HepG2 (cell line): ENCODE results near the gene CACNA1I. TPM values are rescaled to one million over a fixed set of nuclear protein-coding genes. Genes with fewer than 3 reads are reported as not detected.

ENCODE experiments used
- ATAC-seq: fragments of 200-7000 bp; cut with Tn5 transposase; 3 replicates; pipeline ENCODE4 v1.9.1; 2020; ENCODE audit warnings: mild to moderate bottlenecking, moderate library complexity
- BruUV-seq: library from RNA; stranded (reverse); fragments of 400-500 nt; replicated peaks from 2 replicates; lab custom pipeline; 2021; lab: Mats Ljungman, UMichigan
- CTCF ChIA-PET: fragments of 300-600 bp; formaldehyde crosslinking; extraction: SDS; loops from one replicate; lab custom pipeline; 2021; ENCODE audit warnings: low total read pairs, inconsistent platforms, low intra/inter-chr PET ratio; lab: Yijun Ruan, JAX
- POLR2A ChIA-PET: fragments of 350-600 bp; sonication (Branson Sonifier 250); formaldehyde crosslinking; loops from one replicate; lab custom pipeline; 2020; ENCODE audit warnings: antibody characterized with exemption, inconsistent platforms; lab: Yijun Ruan, JAX
- DNase-seq: peaks from one replicate; pipeline ENCODE4 v3.0.0-alpha.2; 2015; ENCODE audit warnings: low spot score
- FAIRE-seq: peaks from 3 replicates; lab custom pipeline; 2011; peaks lifted over from hg19 to GRCh38; lab: Jason Lieb, UNC
- H2AFZ ChIP-seq: one replicate; pipeline ENCODE4 v1.6.1; 2011; ENCODE audit warnings: low read length, inconsistent platforms
- H3K27ac ChIP-seq: fragments of 300-600 bp; 3 replicates; pipeline ENCODE4 v1.8.0; 2011; ENCODE audit warnings: mixed run types, mild to moderate bottlenecking, mixed read lengths, low read length, inconsistent platforms; ENCODE audit not compliant: insufficient read depth; ENCODE audit errors: extremely low read length
- H3K27me3 ChIP-seq, 2 experiments: fragments of 200-600 bp in 1 of 2; 2 replicates in 1 of 2; 3 replicates in 1 of 2; pipeline versions ENCODE4 v1.6.0 to v1.8.0; 2011; ENCODE audit warnings: low read length in 2 of 2, mild to moderate bottlenecking in 2 of 2, moderate library complexity in 2 of 2, inconsistent platforms in 1 of 2; ENCODE audit not compliant: insufficient read depth in 2 of 2, control insufficient read depth in 1 of 2
- H3K36me3 ChIP-seq, 2 experiments: fragments of 200-600 bp in 1 of 2; replicated peaks in 1 of 2; 2 replicates in 1 of 2; 3 replicates in 1 of 2; pipeline versions ENCODE4 v1.5.1 to v1.8.0; 2011; ENCODE audit warnings: low read length in 2 of 2, inconsistent platforms in 1 of 2; ENCODE audit not compliant: insufficient read depth in 2 of 2, control insufficient read depth in 1 of 2
- H3K4me1 ChIP-seq: 2 replicates; pipeline ENCODE4 v1.5.1; 2012; ENCODE audit warnings: low read length, inconsistent platforms; ENCODE audit not compliant: insufficient read depth
- H3K4me2 ChIP-seq: 2 replicates; pipeline ENCODE4 v1.6.0; 2011; ENCODE audit warnings: low read depth, low read length, inconsistent platforms
- H3K4me3 ChIP-seq, 3 experiments: fragments of 200-600 bp in 1 of 3; sonication (generic), shearing (Covaris generic) in 1 of 3; replicated peaks in 1 of 3; 2 replicates each; pipeline ENCODE4 v1.5.1; 2011 to 2016; ENCODE audit warnings: low read length in 3 of 3, inconsistent platforms in 2 of 3, low read depth in 2 of 3, mild to moderate bottlenecking in 2 of 3, control low read depth in 1 of 3, mixed read lengths in 1 of 3; ENCODE audit not compliant: insufficient read depth in 1 of 3
- H3K79me2 ChIP-seq: one replicate; pipeline ENCODE4 v1.6.1; 2011; ENCODE audit warnings: low read length, inconsistent platforms; ENCODE audit not compliant: insufficient read depth
- H3K9ac ChIP-seq: 2 replicates; pipeline ENCODE4 v1.6.0; 2011; ENCODE audit warnings: mild to moderate bottlenecking, low read depth, low read length, inconsistent platforms; ENCODE audit not compliant: insufficient read depth
- H3K9me3 ChIP-seq: 2 replicates; pipeline ENCODE4 v1.5.1; 2012; ENCODE audit warnings: mild to moderate bottlenecking, low read length
- H4K20me1 ChIP-seq: 2 replicates; pipeline ENCODE4 v1.6.0; 2011; ENCODE audit warnings: inconsistent platforms, mild to moderate bottlenecking, low read length, moderate library complexity; ENCODE audit not compliant: insufficient read depth
- CC2D1A ChIP-seq: sonication (generic); formaldehyde crosslinking; IDR thresholded peaks from 2 replicates; pipeline ENCODE4 v1.8.1; 2023; ENCODE audit warnings: mild to moderate bottlenecking, missing genetic modification reagents
- CEBPB ChIP-seq: IDR thresholded peaks from 2 replicates; pipeline ENCODE4 v1.6.1; 2011; ENCODE audit warnings: low read depth, low read length, improper control_type of control experiment, borderline replicate concordance
- CHCHD3 ChIP-seq: sonication (generic); formaldehyde crosslinking; IDR thresholded peaks from 2 replicates; pipeline ENCODE4 v1.8.0; 2022; ENCODE audit warnings: mild to moderate bottlenecking, missing genetic modification reagents, moderate library complexity
- ESRRA ChIP-seq: sonication (generic); formaldehyde crosslinking; IDR thresholded peaks from 2 replicates; pipeline ENCODE4 v1.5.1; 2020; ENCODE audit warnings: mild to moderate bottlenecking, low read depth, missing genetic modification reagents
- FOXP1 ChIP-seq, 2 experiments: fragments of 450-650 bp in 1 of 2; IDR thresholded peaks; 2 replicates each; pipeline ENCODE4 v1.6.1; 2017 to 2018; ENCODE audit warnings: antibody characterized with exemption in 1 of 2
- GATAD2A ChIP-seq: IDR thresholded peaks from 2 replicates; pipeline ENCODE4 v1.6.1; 2016
- MED1 ChIP-seq: sonication (generic); formaldehyde crosslinking; IDR thresholded peaks from 2 replicates; pipeline ENCODE4 v1.4.0; 2020; ENCODE audit warnings: missing genetic modification reagents
- MEIS2 ChIP-seq: sonication (generic); formaldehyde crosslinking; IDR thresholded peaks from 2 replicates; pipeline ENCODE4 v1.9.0; 2021; ENCODE audit warnings: mild to moderate bottlenecking, missing genetic modification reagents
- NCOR1 ChIP-seq: fragments of 200-600 bp; sonication (generic); IDR thresholded peaks from 2 replicates; pipeline ENCODE4 v1.7.0; 2017; ENCODE audit warnings: antibody characterized with exemption, low read length, borderline replicate concordance
- NR2F6 ChIP-seq, 2 experiments: IDR thresholded peaks; 2 replicates each; pipeline ENCODE4 v1.6.1; 2016; ENCODE audit warnings: antibody characterized with exemption in 1 of 2, mild to moderate bottlenecking in 1 of 2
- SAP130 ChIP-seq: IDR thresholded peaks from 2 replicates; pipeline ENCODE4 v1.6.1; 2016; ENCODE audit warnings: low read depth
- SKI ChIP-seq: fragments of 450-650 bp; IDR thresholded peaks from one replicate; pipeline ENCODE4 v1.6.1; 2018; ENCODE audit warnings: mild to moderate bottlenecking; ENCODE audit not compliant: partially characterized antibody
- SP5 ChIP-seq: IDR thresholded peaks from 2 replicates; pipeline ENCODE4 v1.6.1; 2016; ENCODE audit warnings: low read depth, borderline replicate concordance
- ZC3H13 ChIP-seq: sonication (generic); formaldehyde crosslinking; IDR thresholded peaks from 2 replicates; pipeline ENCODE4 v1.8.1; 2023; ENCODE audit warnings: mild to moderate bottlenecking, missing genetic modification reagents, moderate library complexity
- ZNF317 ChIP-seq: sonication (generic); formaldehyde crosslinking; IDR thresholded peaks from 2 replicates; pipeline ENCODE4 v1.5.0; 2020; ENCODE audit warnings: mild to moderate bottlenecking, missing genetic modification reagents
- ZNF572 ChIP-seq: sonication (generic); formaldehyde crosslinking; IDR thresholded peaks from 2 replicates; pipeline ENCODE4 v1.5.1; 2020; ENCODE audit warnings: mild to moderate bottlenecking, missing genetic modification reagents
- whole genome bisulfite sequencing: methylation state at CpG from one replicate; pipeline ENCODE4 v1.1.6; 2017; ENCODE audit warnings: low lambda C conversion rate; 5-methylcytosine and 5-hydroxymethylcytosine counted together
- in situ Hi-C: cut with HindIII; loops from 2 replicates; pipeline ENCODE4 v1.10.0; 2017; ENCODE audit warnings: low pct_unique_long_range_greater_than_20kb; ENCODE audit not compliant: extremely low pct_ligation_motif_present
- intact Hi-C: fragments of 100-400 bp; cut with micrococcal nuclease; formaldehyde crosslinking; loops from one replicate; pipeline ENCODE4 v1.10.0; 2022; ENCODE audit not compliant: unreplicated experiment
- polyA plus RNA-seq, 8 experiments: library from polyadenylated mRNA; depleted of rRNA in 3 of 8; stranded (reverse) in 7 of 8; unstranded in 1 of 8; fragments of >200 nt; fragmentation: Illumina TruSeq in 4 of 8; extraction: Trizol in 4 of 8; gene quantifications; 2 replicates each; pipeline versions ENCODE4 v1.2.1 to v1.2.3, GENCODE V29; 2011 to 2016; ENCODE audit warnings: low read depth in 4 of 8, missing spikeins in 1 of 8, mixed read lengths in 1 of 8; ENCODE audit not compliant: insufficient read depth in 1 of 8
- total RNA-seq, 5 experiments: library from RNA; depleted of rRNA; stranded (reverse); fragments of >200 nt; fragmentation: Illumina TruSeq; extraction: Trizol; gene quantifications; 2 replicates each; pipeline ENCODE4 v1.2.3, GENCODE V29; 2016; ENCODE audit warnings: low read depth in 1 of 5
- TF ChIP-seq, protein P1 (sequence below): sonication (generic); formaldehyde crosslinking; IDR thresholded peaks from 2 replicates; pipeline ENCODE4 v1.4.0; 2020; ENCODE audit warnings: missing genetic modification reagents
- TF ChIP-seq, protein P2 (sequence below): sonication (generic); formaldehyde crosslinking; IDR thresholded peaks from 2 replicates; pipeline ENCODE4 v1.8.0; 2023; ENCODE audit warnings: mild to moderate bottlenecking, missing genetic modification reagents
- TF ChIP-seq, protein P3 (sequence below): sonication (generic); formaldehyde crosslinking; IDR thresholded peaks from 2 replicates; pipeline ENCODE4 v1.4.0; 2020; ENCODE audit warnings: missing genetic modification reagents

Gene CACNA1I
- total and polyA plus RNA-seq, 2 of the 13 experiments (the other 11 are each of a cell fraction or from before 2014, with no cell fraction given): not detected

DNA sequence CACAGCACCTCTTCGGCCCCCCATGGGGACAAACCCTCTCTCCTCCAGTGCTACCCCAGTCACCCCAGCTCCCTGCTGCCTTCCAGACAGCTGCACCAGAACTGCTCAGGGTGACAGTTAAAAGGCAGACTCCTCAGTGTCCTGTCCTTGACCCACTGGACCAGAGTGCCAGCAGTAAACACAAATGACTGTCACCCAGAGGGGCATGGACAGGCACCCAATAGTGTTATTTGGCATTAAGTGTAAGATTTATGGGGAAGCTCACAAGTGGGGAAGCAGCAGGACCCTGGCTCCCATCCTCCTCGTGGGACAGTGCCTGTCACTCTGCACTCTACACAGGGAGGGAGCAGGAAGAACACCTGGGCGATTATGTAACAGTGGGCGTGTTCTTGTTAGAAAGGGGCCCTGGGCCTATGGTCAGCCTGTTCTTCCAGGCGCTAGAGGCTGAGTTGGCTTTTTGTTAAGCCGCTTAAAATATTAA is 43.0 kb upstream of the CACNA1I start:
- Histone ChIP-seq H4K20me1 (peaks cover 52% of the 10 kb centered on the region), H3K9me3 (no peaks in the 10 kb centered on the region), H3K4me2 (peak overlapping the region; percentile 33; the same call in 1 of the 2 replicates), H3K27me3 (no peaks in the 10 kb centered on the region; a peak in 1 of 5 replicates), H3K27ac (peak overlapping the region; percentile 40), H2AFZ (no peak overlapping the region), H3K9ac (no peak overlapping the region), H3K4me3 (no peak overlapping the region), H3K4me1 (peaks cover 84% of the 10 kb centered on the region), H3K36me3 (peaks cover 13 to 24% of the 10 kb centered on the region in 2 experiments), H3K79me2 (peaks cover 30% of the 10 kb centered on the region)
- DNase-seq (peak; percentile 74), ATAC-seq (peak; percentile 10), FAIRE-seq (peak; percentile 48)
- in situ Hi-C loops (no loop called here), intact Hi-C loops (no loop called here)
- 17% methylated on average over 3 of the region's 6 CpGs for WGBS
- ChIA-PET POLR2A (interaction anchor here (0.6 to 11.2 kb wide), 5 partner anchors 10 to 208 kb away, joined by 3 to 167 read pairs (median 4); partner anchors contain the start of genes MIEF1 and RPL3), CTCF (interaction anchor here (1.2 kb wide), 1 partner anchor 32 kb away, joined by 4 read pairs; no protein-coding TSS in a partner anchor)
- no TSS peak for BruUV-seq
- TF ChIP-seq GATAD2A (CRISPR knock-in tag) (peak; percentile 53), SP5 (peak; percentile 56; the same call in 1 of the 2 replicates), ESRRA (CRISPR knock-in tag) (peak; percentile 36; the same call in 1 of the 2 replicates), CHCHD3 (CRISPR knock-in tag) (no peak), NCOR1 (peak; percentile 28; the same call in 1 of the 2 replicates), SAP130 (peak; percentile 85), ZC3H13 (CRISPR knock-in tag) (peak; percentile 69; the same call in 1 of the 2 replicates), SKI (peak; percentile 34), ZNF572 (CRISPR knock-in tag) (0 out of 2 replicates have a peak, but pooled peaks have one; percentile 59), MED1 (CRISPR knock-in tag) (peak; percentile 26; the same call in 1 of the 2 replicates), MEIS2 (CRISPR knock-in tag) (0 out of 2 replicates have a peak, but pooled peaks have one; percentile 30), NR2F6 (IDR thresholded peaks at IDR 0.05) (peak; percentile 38), NR2F6 (CRISPR knock-in tag; IDR thresholded peaks at IDR 0.05) (no peak; the same call in 1 of the 2 replicates), ZNF317 (peak; percentile 39; the same call in 1 of the 2 replicates), FOXP1 (IDR thresholded peaks at IDR 0.05) (no peak), FOXP1 (CRISPR knock-in tag; IDR thresholded peaks at IDR 0.05) (0 out of 2 replicates have a peak, but pooled peaks have one; percentile 34), CEBPB (peak; percentile 64; the same call in 1 of the 2 replicates), CC2D1A (CRISPR knock-in tag) (no peak)
- TF ChIP-seq, protein P1, sequence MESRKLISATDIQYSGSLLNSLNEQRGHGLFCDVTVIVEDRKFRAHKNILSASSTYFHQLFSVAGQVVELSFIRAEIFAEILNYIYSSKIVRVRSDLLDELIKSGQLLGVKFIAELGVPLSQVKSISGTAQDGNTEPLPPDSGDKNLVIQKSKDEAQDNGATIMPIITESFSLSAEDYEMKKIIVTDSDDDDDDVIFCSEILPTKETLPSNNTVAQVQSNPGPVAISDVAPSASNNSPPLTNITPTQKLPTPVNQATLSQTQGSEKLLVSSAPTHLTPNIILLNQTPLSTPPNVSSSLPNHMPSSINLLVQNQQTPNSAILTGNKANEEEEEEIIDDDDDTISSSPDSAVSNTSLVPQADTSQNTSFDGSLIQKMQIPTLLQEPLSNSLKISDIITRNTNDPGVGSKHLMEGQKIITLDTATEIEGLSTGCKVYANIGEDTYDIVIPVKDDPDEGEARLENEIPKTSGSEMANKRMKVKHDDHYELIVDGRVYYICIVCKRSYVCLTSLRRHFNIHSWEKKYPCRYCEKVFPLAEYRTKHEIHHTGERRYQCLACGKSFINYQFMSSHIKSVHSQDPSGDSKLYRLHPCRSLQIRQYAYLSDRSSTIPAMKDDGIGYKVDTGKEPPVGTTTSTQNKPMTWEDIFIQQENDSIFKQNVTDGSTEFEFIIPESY: 0 out of 2 replicates have a peak, but pooled peaks have one; percentile 47
- TF ChIP-seq, protein P2, sequence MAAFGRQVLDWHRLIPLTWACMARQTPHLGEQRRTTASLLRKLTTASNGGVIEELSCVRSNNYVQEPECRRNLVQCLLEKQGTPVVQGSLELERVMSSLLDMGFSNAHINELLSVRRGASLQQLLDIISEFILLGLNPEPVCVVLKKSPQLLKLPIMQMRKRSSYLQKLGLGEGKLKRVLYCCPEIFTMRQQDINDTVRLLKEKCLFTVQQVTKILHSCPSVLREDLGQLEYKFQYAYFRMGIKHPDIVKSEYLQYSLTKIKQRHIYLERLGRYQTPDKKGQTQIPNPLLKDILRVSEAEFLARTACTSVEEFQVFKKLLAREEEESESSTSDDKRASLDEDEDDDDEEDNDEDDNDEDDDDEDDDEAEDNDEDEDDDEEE (CRISPR knock-in tag): peak; percentile 30; the same call in 1 of the 2 replicates
- TF ChIP-seq, protein P3, sequence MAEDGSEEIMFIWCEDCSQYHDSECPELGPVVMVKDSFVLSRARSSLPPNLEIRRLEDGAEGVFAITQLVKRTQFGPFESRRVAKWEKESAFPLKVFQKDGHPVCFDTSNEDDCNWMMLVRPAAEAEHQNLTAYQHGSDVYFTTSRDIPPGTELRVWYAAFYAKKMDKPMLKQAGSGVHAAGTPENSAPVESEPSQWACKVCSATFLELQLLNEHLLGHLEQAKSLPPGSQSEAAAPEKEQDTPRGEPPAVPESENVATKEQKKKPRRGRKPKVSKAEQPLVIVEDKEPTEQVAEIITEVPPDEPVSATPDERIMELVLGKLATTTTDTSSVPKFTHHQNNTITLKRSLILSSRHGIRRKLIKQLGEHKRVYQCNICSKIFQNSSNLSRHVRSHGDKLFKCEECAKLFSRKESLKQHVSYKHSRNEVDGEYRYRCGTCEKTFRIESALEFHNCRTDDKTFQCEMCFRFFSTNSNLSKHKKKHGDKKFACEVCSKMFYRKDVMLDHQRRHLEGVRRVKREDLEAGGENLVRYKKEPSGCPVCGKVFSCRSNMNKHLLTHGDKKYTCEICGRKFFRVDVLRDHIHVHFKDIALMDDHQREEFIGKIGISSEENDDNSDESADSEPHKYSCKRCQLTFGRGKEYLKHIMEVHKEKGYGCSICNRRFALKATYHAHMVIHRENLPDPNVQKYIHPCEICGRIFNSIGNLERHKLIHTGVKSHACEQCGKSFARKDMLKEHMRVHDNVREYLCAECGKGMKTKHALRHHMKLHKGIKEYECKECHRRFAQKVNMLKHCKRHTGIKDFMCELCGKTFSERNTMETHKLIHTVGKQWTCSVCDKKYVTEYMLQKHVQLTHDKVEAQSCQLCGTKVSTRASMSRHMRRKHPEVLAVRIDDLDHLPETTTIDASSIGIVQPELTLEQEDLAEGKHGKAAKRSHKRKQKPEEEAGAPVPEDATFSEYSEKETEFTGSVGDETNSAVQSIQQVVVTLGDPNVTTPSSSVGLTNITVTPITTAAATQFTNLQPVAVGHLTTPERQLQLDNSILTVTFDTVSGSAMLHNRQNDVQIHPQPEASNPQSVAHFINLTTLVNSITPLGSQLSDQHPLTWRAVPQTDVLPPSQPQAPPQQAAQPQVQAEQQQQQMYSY (CRISPR knock-in tag): peak; percentile 87
